HTERT RPE-1 (cell line): Measurements from ENCODE around the gene PLXNA4.

ENCODE experiments used
- in situ Hi-C: fragments of 300-500 bp; cut with MboI; formaldehyde crosslinking; loops from 4 replicates; pipeline ENCODE4 v1.14.3; 2020; ENCODE audit warnings: low sequenced_read_pairs

Gene PLXNA4

DNA sequence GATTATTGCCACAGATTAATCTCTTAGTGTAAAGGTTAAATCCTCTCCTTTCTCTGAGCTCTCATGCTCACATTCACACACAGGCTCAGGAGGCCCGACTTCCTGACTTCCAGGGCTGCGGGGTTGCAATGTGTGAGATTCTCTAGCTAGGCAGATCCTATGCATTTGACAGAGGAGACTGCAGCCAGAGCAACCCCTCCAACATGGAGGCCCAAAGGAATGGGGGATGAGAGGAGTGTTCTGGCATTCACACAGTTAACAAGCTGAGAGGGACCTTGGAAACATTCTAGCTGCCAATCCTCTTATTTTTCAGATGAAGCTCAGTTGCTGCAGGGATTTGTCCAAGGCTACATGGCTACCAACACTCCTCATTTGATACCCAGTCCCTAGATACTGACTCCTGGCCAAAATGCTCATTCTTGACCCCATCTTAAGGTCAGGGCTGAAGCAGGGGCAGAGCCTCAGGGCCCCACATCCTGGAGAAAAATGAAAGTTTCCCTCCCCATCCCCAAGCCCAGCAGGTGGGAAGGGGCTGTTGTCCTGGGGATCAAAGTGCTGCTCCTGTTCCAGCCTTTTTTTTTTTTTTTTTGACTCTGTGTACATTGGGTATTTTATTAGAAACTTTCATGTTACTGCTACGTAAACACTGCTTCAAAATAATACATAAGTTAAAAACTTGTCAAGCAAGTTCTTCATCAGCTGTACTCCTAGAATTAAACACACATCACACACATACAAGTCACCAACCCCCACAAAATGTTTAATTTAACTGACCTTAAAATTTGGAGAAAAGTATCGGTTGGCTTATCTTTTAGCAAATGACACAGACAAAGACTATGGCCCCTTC lies 325.6 kb downstream of the PLXNA4 start:
- in situ Hi-C loops = no loop called here

DNA sequence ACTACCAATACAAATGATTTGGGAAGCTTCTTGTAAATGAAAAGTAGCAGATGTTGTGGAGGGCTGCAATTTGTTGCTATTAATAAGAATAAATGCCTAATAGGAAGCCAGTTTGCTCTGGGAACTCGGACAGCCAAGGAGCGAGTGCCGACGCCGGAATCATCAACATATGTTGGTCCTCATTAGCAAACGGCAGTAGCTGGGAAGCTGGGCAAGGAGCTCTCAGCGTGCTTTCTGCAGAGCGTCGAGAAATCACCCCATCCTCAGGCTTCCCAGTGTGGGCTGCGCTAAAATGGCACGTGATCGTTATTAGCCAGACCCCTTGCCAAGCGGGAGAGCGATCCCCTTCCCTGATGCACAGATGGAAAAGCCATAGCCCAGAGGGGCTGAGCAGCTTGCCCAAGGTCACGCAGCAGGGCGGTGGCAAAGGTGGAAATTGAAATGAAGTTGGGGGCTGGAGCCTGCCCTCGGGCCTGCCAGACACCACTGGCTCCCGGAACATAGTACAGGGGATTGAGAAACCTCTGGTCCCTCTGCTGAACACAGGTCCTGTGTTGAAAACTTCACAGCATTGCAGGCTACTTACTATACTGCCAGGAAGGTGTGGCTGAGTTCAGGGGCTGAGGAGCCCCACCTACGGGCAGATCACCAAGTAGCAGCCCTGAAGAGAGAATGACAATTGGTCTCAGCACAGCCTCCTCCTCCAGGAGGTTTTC lies 326.9 kb downstream of the PLXNA4 start:
- in situ Hi-C loops = no loop called here

DNA sequence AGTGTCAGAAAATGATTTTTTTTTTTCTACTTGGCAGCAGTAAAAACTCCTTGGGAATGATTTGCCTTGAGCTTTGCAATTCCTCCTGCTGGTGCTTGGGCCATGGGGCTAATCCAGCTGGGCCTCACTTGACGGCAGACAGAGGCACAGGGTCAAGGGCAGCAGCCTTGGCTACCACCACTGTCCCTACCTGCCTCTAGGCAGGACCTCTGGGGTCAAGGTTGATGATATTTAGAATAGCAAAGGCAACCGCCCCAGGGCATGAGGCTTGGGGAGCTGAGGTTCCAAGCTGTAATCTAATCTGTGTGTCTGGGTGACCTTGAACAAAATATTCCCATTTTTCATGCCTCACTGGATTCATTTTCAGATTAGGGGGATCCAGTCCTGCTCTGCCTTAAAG lies 327.4 kb downstream of the PLXNA4 start:
- in situ Hi-C loops = no loop called here

DNA sequence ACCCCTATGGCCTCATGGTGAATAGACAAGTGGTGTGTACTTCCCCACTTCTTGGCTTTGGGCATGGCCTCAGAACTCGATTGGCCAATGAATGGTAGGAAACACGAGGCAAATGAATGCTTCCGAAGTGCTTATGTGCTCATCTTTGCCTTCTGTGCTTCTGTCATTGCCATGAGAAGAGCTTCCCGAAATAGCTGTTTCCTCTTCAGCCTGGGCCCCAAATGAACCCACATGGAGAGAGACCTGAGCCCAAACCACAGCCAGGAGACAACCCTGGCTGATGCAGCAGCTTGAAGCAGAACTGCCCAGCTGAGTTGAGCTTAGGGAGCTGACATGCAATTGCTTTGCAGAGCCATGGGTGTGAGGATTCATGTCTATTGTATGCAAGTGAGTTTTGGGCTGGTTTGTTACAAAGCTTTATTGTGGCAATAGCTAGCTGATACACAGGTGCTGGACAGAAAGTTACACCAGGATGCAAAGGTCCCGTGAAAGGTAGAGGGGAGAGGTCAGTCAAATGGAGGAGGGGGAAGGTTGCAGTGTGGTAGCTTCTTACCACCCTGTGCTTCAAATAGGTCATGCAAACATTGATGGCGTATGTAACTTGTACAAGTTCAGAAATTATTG lies 328.2 kb downstream of the PLXNA4 start:
- in situ Hi-C loops = no loop called here

DNA sequence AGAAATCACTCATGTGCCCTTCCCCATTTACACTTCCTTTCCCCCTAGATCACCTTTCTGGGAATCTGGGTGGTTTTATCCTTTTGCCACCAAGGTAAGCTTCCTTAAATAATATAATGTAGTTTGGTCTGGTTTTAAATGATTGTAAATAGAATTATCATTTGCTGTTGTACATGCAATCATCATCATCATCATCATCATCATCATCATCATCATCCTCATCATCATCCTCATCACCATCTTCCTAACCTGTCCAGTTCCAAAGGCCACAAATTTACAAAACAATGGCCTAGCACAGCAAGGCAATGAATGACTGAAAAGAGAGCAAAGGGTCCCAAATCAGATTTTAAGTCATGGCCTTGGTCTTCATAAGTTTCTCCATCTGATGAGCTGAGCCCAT lies 329.7 kb downstream of the PLXNA4 start:
- in situ Hi-C loops = no loop called here

DNA sequence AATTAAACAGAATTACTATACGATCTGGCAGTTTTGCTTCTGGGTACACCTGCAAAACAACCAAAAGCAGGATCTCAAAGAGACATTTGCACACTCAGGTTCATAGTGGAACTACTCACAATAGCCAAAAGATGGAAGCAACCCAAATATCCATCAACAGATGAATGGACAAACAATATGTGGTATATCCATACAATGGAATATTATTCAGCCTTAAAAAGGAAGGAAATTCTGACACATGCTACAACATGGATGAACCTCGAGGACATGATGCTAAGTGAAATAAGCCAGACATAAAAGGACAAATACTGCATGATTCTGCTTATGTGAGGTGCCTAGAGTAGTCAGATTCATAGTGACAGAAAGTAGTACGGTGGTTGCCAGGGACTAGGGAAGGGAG lies 330.7 kb downstream of the PLXNA4 start:
- in situ Hi-C loops = no loop called here

DNA sequence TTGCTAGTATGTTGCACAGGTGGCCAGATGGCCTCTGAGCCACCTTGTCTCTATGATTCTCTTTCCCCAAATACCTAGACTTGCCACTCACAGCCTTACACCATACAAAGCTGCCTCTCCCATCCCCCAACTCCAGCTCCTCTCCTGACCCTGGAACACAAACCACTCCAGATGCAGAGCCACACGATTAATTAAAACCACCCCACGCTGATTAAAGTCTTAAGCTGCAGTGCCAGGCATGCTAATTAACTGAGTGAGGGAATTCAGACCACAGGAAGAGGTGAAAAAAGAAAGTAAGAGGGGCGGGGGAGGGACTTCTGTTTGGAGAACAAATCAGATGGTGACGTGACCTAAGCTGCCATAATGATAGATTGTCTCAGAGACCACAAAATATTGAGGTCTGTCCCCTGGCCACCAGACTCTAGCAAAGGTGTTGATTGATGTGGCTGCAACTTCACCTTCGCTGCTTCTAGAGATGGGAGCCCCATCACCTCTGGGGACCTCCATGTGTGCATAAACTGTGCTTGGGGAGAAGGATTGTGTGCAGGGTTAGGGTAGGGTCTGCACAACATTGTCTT lies 331.3 kb downstream of the PLXNA4 start:
- in situ Hi-C loops = no loop called here

DNA sequence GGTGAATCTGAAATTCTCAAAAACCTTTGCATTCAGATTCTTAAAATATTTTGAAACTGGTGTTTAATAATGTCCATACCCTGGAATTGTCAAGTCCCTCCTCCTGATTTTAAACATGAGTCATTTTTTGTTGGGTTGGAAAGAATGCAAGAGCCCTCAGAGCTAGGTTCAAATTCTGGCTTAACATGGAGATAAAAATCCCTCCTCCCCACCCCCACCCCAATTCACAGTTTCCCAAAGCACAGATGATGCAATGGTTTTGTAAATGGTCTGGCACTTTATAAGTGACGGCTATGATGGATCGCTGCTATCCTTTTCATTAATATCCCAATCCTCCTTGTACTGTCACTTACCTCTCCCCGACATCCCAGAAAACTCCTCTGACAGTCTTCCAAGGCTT lies 332.8 kb downstream of the PLXNA4 start:
- in situ Hi-C loops = no loop called here

DNA sequence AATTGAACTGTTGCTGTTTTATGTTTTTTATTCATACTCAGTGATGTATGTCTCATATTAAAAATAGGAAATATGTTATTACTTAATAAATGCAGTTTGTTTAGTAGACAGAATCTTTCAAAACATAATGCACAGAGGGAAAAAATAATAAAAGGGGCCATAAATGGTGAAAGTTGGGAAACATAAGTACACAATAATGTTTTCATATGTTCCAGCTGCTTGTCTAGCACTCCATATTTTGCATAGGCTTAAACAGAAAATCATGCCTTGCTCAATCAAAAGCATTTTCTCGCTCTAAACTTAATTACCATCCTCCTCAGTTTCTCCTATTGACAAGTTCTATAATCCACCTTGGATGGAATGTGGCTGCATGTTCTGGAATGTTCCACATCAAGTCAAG lies 333.2 kb downstream of the PLXNA4 start:
- in situ Hi-C loops = no loop called here

DNA sequence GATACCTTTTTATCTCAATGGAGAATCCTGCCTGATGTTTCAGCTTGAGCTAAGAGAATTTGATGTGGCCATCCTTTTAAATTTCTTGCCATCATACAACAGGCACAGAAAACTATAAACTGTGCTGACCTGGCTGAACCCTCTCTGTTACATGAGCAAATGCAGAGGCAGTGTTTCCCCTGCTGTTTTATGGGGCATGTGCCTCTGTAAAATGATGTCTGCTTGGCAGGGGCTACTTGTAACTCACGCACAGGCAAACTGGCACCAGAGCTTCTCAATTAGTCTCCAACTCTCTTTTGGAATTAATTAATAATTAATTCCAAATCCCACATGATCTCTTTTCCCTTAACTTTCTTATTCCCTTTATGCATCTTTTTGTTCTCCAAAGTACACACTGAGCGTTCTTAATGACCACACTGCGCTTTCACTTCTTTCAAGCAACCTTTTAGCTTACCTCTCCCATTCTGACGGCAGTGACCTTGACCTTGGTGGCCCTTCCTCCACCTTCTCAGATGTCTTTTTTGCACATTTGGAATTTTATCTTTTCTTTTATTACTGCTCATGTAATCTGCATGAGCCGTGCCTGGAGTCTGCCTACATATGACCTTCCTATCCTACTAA lies 334.0 kb downstream of the PLXNA4 start:
- in situ Hi-C loops = no loop called here

DNA sequence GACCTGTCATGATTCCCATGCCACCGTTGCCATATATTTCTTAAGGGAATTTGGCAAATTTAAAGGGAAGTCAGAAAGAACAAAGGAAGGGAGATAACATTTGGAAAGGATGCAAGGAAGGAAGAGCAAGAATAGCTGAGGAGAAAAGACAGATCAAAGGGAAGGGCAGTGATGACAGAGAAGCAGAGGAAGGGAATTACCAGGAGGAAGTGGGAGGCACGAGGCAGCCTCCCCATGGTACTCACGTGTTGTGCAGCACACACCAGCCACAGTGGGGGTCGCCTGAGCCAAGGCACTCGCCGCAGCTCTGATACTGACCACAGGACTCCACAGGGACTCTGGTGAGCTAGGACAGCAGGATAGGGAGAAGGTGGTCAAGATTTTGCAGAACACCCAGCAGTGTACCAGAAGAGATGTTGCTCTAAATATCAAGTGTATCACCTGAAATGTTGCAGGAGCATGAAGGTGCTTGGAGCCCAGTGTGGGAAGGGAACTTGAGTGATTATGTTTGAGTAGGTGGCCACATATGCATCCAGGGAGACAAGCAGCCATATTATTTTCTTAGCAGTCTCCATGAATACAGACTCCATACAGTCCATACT lies 335.3 kb downstream of the PLXNA4 start:
- in situ Hi-C loops = no loop called here

DNA sequence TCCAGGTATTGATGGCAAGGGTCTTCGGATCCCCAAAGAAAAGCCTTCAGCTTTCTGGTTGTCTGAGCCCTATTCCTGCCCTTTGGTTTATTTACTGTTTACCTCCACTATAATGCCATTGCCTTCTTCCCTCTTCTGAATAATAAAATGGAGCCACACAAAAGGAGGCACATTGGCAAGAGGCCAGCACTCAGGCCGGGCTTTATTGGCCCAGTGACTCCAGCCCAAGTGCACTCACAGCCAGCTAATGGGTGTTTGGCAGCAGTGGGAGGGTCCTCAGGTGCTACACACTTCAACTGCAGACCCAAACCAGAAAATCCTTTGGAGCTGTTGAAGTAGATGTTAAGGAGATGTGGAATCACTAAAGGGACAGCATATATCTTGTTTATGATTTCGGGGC lies 336.0 kb downstream of the PLXNA4 start:
- in situ Hi-C loops = no loop called here

DNA sequence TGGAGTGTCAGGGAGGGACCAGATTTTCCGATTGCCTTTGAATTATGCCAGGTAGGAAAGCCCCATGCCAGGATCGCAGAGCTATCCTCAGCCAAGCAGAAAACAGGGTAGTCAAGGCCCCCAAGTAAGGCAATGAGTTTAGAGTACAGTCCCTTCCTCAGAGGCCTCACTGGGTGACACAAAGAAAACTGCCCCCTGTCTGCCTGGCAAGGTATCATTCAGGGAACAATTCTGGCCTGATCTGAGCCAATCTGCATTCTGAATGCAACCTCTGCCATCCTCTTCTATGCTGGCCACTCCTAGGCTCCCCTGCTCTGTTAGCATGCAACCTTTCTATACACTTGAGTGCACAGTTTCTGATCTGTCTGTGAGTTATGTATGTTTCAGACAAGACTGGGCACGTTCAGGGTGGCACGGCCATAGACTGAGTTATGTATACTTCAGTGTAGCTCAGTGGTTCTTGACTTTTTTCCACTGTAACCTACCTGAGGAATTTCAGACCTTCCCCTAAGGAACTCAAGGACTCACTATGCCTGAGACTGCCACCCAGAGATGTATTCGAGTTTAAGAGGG lies 336.8 kb downstream of the PLXNA4 start:
- in situ Hi-C loops = no loop called here

DNA sequence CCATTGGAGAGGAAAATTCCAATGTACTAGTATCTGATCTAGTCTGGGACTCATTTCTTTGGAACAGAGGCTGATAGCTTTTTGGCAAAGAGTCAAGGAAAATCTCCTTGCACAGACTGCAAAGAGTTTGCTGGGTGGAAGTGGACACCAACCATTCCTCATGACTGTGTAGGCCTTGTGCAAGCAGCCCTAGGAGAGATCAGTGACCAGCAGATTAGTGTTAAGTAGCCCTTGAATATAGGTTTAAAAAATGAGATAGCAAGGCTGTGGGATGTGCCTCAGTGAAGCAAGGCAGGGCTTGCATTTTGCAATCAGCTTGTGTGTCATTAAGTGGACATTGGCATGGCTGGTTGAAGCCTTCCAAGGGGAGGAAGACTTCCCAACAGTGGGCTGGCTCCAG lies 341.6 kb downstream of the PLXNA4 start:
- in situ Hi-C loops = no loop called here

DNA sequence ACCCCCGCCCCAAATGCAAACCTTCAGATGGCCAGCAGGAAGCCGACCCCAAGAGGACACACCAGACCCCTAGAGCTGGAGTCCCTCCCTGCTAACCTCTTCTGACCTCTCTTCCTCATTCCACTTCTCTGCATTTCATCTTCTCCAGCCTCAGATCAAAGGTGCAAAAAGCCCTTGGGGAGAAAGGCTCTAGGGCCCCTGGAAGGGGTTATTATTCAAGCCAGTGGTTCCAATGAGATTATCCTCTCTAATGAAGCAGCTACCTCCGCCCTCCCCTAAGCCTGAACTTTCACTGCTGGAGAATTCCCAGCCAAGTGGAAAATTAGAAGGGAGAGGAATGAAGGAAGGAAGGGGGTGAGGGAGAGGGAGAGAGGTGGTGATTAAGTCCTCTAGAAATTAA lies 343.9 kb downstream of the PLXNA4 start:
- in situ Hi-C loops = no loop called here

DNA sequence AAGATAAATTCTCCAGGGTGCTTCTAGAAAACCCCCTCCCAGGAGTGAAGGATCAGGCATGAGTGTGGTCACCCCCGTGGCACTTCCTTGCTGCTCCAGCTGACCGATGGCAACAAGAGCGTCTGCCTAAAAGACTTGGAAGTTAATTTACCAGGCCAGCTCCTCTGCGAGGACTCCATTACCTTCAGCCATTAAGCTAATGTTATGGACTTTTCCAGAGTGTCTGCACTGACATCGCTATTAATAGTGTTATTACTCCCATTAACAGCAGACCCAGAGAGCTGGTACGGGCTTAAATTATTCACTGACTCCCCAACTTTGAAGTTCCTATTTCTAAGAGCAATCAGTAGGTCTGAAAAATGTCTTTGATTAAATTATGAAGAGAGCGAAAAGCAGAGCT lies 345.8 kb downstream of the PLXNA4 start:
- in situ Hi-C loops = no loop called here

DNA sequence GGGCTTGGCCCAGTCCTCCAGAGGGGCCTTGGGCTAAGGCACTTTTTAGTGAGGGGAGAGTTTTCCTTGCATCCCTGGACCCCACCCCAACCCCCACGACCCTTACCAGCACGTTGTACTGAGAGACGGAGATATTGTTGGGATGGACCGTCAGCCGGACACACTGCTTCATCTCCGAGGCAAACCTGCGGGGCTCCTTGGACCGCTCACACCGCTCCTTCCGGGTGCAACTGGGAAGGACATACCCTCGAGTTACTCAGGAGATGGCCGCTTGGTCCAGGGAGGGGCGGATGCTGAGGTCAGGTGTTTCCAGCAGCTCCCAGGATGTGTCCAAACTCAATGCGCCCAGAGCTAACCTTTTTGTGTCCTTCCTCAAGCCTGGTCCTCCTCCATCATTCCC lies 348.0 kb downstream of the PLXNA4 start:
- in situ Hi-C loops = no loop called here

DNA sequence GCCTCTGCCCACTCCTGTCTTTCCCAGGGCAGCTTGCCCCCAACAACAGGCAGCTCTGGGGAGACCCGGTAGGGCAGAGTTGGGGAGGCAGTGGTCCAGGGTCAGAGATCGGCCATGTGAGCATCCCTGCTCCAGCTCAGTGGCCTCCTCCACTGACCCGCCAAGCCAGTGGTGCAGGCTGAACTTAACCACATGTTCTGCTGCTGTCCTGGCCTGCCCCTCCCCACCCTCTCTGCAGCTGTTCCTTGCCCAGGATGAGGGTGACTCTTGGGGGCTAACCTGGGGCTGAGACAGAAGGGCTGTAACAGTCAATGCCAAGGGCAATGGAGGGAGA lies 349.3 kb downstream of the PLXNA4 start:
- in situ Hi-C loops = no loop called here

DNA sequence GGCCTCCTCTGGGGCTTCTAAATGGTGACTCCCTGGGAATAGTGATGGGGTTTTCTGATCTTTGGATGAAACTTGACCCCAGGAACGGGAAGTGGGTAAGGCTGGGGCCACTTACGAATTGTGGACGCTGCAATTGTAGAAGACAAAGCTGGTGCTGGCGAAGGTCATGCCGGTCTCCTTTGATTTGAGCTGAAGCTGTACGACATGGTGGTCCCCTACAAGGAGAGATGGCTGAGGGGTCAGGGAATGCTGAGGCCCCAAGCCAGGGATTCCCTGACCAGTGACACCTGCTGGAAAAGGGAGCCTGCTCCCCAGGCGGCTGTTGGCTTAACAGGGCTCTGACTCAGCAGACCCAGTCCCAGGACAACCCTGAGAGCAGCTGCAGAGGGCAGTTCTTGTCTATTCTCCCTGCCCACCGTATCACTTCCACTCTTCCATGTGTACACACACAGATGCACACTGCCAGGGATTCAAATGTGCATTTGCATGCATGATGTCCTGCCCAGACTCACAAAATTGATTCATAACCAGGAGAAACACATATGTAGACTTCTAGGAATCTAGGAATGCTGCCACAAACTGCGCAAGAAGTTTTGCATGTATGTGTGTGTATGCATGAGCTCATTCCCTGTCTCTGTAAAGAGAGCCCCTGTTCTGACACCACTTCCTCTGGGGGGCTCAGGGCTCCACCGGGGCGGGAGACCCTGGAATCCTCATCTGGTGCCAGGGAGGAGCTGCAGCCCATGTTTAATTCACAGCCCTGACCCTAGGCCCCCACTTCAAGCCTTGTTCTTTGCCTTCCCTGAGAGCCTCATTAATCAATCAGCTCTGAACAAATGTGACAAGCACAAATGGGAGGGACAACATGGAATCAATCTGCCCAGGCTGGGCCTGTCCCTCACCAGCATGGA lies 350.0 kb downstream of the PLXNA4 start:
- in situ Hi-C loops = no loop called here
